ENCODE results near the gene TNRC6C. TPM values are rescaled to one million over a fixed set of nuclear protein-coding genes. Genes with fewer than 3 reads are reported as not detected.
A peak's percentile ranks its signal among the peaks of the same experiment; 100 is the strongest.

The TNRC6C gene
- total RNA-seq, 1 donor from 2014 or later: 11.0 TPM

DNA sequence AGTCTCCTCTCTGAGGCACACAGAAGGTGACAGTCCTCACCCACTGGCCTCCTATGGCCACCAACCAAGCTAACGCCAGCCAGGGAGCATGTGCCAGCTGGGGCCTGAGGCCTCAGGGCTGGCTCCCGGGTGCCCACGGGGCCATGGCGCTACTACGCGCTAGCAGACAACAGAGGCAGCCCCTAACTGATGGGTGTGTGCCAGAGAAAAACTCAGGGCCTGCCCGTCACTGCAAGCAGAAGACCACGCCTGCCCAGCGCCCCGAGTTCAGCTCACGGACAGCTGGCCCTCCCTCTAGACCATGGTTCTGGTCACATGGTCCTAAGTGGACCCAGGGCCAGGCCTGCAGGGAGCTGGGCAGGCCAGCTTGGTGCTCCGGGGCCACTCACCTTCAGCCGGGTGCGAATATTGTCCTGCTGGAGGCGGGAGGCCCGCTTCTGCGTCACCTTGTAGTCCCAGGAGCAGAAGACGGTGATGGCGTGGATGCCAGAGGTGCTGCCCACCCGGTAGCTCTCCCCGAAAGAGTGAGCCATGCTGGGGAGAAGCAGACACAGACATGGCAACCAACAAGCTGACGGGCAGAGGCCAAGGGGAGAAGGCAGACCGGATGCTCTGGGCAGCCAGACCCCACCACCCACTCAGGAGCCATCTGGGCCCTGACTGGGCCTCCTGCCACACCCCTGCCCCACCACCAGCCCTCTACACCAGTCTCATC, 163.9 kb downstream of the TNRC6C start:
- DNase-seq (ENCODE audit: low spot score): no peak
- no peak for ATAC-seq

DNA sequence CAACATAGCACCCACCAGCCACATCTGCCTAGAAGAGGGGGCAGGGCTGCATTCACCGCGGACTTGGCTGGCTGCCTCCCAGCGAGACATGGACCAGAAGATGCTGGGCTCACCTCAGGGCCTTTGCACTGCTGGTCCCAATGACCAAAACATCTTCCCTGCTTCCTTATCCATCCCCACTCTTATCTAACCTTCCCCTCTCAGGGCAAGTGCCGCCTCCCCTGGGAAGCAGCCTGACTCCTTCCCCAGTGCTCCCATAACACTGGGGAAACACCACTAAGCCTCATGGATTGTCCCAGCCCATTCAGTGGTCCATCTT, 164.4 kb downstream of the TNRC6C start:
- no peak for ATAC-seq
- no peak for DNase-seq (ENCODE audit: low spot score)

DNA sequence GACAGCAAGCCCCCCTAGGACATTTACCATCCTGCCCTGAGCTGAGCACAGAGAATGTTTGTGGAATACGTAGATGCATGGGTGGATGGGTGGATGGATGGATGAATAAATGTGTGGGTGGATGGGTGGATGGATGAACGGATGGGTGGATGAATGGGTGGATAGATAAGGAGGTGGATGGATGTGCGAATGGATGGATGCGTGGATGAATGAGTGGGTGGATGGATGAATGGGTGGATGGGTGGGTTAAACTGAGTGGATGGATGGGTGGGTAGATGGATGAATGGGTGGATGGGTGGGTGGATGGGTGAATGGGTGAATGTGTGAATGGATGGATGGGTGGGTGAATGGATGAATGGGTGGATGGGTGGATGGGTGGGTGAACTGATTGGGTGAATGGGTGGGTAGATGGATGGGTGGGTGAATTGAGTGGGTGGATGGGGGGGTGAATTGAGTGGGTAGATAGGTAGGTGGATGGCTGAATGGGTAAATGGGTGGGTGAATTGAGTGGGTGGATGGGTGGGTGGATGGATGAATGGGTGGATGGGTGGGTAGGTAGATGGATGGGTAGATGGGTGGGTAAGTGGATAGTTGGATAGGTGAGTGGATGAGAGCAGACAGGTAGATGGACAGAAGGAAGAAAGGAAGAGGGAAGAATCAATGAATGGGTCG, 164.9 kb downstream of the TNRC6C start:
- DNase-seq (ENCODE audit: low spot score): no peak
- no peak for ATAC-seq

DNA sequence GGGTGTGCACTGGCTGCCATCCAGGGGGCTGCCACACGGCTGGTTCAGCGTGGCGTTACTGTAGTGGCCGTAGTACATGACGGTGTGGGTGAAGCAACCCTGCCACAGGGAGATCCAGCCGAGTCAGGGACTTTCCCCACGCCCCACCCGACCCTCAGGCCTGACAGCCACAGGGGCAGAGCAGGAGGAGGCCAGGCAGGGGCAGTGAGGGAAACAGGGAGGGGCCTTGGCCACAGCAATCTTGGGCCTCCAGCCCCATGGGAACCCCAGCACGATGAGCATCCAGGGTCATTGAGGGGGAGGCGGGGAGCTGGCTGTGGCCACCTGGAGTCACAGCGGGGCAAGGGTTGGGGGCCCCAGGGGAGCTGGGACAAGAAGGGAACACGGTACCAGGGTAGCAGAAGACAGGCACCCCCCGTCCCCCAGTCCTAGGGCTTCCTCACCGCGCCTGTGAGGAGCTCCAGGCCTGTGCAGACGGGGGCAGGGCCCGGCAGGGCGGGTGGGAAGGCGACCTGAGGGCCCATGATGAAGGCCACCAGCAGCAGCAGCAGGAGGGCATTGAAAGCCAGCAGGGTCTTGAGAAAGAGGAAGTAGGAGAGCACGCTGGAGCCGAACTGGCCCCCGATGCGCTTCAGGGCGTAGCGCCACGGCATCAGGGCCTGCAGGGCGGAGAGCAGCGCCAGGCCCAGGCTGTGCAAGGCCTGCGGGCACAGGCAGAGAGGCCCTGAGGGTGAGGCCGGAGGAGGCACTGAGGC, 165.8 kb downstream of the TNRC6C start:
- ATAC-seq: no peak
- DNase-seq (ENCODE audit: low spot score): no peak

DNA sequence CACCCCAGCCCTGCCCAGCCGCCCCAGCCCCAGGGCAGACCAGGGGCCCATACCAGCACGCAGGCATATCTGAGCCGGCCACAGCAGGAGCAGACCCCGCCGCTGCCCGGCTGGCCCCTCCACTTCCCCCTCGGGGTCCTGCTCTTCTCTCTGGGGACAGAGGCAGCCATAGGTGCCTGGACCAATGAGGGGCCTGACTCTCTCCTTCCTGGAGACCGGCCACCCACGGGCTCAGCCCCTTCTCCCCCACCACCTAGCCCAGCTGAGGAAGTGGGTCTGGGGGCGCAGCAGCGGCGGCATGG, 166.3 kb downstream of the TNRC6C start:
- ATAC-seq: no peak
- no peak for DNase-seq (ENCODE audit: low spot score)

DNA sequence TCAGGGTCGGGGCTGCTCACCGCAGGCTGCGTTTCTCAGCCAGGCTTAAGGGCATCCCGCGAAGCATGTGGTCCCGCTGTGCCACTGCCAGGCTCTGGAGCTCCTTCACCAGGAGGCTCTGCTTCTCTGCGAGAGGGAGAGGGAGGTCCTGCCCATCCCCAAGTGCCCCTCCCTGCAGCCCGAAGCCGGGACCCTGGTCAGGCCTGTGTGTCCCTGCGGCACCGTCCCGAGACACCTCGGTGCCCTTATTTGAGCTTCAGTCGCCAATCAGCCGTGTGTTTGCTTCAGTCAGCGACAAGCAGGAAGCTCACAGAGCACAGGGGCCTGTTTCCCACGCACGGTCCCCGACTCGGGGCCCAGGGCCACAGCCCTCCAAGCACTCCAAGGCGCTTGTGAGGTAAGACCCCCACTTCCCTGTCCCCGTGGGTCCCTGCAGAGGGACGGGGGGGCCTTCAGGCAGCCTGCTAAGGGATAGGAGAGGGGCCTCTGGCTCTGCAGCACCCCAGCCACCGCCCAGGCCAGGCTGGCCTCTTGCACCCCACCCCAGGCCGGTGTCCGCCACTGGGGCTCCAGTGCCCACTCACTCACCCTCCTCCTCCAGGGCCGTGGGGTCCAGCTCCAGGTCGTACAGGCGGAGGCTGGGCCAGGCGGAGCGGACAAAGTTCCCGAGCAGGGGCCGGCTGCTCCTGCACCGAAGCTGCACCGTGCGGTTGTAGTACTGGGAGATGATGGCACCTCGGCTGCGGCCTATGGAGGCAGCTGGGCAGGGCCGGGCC, 166.8 kb downstream of the TNRC6C start:
- no peak for ATAC-seq
- no peak for DNase-seq (ENCODE audit: low spot score)

DNA sequence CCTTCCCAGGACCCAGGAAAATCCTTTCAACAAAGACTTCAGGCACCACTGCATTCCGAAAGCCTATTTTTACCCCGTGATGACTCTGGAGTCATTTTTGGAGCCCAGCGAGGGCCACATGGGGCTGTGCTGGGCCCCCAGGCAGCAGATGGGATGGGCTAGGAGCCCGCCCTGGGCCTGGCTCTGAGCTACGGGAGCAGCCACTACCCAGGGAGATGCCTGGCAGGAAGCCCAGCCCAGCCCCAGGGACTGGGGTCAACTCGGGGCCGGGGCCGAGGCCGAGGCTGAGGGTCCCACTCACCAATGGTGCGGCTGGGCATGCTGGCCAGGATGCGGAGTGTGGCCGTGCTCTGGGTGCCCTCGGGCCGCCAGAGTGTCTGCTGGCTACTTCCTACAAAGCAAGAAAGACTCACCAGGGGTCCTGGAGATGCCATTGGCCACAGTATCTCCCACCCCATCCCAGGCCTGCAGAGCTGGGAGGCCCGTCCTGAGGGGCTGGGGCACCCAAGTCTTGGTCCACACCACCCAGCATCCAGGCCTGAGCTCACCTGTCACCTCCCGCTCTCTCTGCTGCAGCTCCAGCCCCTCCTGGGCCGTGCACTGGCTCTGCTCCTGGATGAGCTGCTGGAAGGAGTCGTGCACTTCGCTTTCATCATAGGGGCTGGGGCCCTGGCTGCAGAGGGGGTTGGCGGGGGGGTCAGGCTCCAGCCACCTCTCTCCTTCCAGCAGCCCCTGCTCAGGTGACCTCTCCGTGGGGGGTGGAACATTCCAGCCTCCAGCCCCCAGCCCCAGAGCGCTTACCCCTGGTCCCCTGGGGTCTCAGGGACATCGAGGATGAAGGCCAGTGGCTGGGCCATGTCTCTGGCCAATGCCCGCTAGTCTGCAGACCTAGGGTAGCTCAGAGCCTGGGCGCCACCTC, 167.7 kb downstream of the TNRC6C start:
- DNase-seq (ENCODE audit: low spot score) (no peak), ATAC-seq (no peak)

DNA sequence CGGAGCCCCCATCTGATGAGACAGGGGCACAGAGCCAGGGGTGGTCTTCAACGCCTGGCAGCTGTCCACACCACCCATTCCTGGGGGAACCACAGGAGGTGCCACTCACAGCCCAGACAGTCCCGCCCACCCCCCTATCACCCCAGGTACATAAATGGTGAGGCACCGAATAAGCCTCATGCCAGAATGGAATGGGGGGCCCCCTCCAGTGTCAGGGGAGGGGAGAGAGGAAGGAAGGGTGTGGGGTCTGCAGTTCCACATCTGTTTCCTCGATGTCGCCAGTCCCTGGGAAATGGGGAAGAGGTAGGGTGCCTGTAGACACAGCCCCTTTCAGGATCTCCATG, 168.4 kb downstream of the TNRC6C start:
- no peak for DNase-seq (ENCODE audit: low spot score)
- ATAC-seq: no peak

DNA sequence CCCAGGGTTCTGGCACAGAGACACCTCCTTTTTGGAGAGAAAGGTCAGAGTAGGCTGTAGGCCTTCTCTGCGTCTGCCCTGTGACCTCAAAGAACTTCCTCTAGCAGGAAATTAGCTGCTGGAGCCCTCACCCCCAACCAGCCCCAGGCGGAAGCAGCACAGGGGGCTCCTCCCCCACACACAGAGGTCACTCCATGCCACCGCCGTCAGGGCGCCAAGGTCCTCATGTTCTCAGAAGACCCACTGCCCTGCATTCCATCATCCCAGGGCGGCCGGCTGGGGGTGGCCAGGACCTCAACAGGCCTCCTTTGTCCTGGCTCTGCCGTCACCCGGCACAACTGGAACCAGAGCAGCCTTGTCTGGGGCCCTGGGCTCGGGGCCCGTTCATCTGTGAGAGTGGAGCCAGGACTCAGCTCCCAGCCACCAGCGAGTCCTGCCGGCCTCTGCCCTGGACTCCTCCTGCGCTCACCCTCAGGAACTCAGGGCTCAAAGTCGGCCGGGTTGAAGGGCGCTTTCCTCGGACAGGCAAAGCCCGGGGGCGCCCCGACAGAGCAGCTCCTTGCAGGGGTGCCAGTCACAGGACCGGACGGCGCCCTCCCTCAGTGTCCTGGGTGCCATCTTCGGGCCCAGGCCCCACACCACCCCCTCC, 168.9 kb downstream of the TNRC6C start:
- ATAC-seq: peak; percentile 45
- DNase-seq (ENCODE audit: low spot score): peak; percentile 68

DNA sequence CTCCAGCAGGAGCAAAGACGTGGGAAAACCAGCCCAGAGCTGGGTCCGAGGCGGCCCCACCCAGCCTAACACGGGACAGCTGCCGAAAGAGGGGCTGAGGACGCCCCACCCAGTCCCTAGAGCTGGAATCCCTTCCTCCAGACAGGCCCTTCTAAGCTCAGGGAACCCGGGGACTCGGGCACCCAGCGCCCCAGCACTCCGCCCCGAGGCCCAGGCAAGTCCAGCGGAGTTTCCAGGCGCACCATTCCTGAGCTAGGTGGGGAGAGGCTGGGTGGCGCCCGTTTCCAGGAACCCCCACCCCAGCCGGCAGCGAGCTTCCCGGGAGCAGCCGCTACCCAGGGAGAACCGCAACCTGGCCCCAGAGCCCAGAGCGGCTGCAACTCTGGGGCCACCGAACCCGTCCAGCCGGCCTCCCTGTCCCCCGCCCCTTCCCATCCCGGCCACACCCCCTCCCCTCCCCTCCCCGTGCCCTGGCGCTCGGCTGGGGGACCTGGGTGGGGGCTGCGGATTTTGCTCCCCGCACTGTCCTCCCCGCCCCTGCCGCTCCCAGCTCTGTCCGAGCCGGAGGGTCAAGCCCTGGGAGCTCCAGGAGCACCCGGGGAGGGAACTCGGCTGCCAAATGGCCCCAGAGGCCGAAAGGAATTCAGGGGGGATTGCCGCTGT, 169.5 kb downstream of the TNRC6C start:
- peak; percentile 35 for ATAC-seq
- DNase-seq (ENCODE audit: low spot score): no peak

DNA sequence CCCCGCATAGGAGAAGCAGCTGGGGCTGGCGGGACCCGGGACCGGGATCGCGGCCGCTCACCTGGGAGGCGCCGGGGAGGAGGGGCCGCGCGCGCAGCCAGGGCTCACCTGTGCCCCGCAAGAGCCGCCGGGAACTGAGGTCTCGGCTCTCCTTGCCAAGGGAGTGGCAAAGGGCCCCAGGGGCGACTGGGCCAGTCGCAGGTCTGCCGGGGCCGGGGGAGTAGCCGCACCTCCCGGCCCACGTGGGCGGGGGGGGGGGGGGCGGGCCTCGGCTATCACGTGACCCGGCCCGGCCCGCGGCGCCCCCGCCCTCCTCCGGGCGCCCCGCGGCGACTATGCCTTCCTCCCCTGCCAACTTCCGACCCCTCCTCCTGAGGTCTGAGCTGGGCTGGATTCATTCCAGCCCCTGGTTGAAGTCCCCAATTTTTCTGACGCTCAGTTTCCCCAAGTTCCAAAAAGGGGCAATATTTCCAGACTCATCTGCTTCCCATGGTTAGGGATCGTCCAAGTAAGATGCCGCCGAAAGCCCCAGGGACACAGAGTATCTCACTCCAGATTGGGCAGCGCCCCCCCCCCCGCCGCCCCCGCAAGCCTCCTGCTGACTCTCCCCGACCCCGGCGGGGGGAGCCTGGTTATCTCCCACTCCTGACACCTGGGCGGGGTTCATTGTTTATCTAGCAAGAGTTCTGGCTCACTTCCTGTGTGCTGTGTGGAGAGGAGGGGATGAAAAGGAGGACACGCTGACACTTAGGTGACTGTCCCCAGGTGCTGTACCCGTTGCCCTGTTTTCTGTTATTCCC, 170.2 kb downstream of the TNRC6C start, which contains the start of gene TMC6:
Gene TMC6 (minus strand): TSS at position 205 of the 800 bp plus-strand sequence. CDS start 1,923 bp downstream, outside the sequence.
- DNase-seq (ENCODE audit: low spot score) (no peak), ATAC-seq (peak; percentile 42)

DNA sequence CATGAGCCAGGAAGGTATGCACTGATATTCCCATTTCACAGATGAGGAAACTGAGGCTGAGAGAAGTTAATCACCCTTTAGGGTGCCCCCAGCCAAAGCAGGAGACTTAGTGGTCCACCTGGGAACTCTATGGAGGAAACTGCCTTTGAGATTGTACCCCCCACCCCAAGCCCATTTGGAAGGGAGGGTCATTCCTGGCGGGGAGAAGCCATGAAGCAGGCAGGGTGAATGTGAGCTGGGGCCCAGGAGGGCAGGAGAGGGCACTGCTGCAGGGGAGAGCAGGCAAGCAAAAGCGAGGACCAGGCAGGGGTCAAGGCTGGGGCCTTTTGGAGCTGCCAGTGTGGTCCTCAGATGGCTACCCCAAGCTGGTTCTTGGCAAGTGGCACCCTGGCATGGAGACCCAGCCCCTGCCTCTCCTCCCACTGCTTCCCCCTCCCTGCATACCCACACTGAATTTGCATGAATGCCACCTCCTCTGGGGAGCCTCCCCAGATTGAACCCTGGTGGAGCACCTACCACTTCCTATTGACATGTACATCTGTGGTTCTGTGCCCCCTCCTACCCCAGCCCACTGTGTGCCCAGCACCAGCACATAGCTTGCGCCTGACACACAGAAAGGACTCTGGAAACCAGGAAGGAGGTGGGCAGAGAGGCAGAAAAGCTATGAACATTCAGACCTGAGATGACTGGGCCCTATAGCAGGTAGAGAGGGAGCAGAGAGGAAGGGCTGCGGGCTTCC, 171.0 kb downstream of the TNRC6C start:
- ATAC-seq: no peak
- DNase-seq (ENCODE audit: low spot score): no peak

DNA sequence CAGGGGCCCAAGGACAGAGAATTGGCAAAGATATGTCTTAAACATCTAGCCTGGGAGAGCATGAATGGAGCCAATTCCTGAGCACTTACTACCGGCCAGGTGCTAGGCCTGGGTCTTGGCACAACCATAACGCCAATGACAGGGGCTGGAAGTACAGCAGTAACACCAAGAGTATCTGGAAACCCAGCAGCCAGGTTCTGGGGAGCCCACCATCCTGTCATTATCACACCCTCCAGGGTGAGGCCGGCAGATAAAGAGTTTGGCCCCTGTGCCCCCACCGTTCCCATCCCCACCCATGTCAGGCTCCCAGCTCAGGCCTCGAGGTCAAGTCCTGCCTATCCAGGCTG, 171.6 kb downstream of the TNRC6C start:
- no peak for ATAC-seq
- no peak for DNase-seq (ENCODE audit: low spot score)

DNA sequence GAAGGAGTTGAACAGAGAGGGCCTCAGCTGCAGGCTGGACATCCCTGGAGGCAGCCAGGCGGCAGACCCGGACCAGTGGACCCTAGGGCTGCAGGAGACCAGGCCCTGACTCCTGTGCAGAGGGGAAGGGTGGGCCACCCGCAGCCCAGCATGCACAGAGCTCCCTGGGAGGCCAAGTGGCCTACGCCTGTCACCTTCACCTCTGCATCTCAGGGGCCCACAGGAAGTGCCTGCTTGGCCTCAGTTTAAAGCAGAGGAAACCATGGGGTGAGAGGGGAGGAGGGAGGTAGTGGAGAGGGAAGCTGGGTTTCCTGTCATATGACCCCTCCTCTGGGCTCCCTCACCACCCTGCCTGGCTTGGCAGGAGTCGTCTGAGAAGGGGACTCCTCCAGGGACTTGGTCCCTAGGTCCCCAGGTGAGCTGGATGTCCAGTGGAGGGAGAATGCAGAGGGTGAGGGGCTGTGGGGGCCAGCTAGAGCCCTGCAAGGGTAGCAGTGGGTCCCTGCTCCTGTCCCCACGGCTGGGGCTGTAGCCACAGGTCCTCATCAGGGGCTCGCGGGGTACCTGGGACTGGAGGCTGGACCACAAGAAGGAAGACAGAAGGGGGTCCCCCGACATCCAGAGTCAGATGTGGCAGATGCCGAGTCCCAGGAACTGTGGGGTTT, 172.1 kb downstream of the TNRC6C start, which contains the start of gene TMC8:
Gene TMC8 (plus strand): TSS at position 335 of the 665 bp plus-strand sequence. CDS start 818 bp downstream, outside the sequence.
- DNase-seq (ENCODE audit: low spot score): no peak
- peak; percentile 5 for ATAC-seq

DNA sequence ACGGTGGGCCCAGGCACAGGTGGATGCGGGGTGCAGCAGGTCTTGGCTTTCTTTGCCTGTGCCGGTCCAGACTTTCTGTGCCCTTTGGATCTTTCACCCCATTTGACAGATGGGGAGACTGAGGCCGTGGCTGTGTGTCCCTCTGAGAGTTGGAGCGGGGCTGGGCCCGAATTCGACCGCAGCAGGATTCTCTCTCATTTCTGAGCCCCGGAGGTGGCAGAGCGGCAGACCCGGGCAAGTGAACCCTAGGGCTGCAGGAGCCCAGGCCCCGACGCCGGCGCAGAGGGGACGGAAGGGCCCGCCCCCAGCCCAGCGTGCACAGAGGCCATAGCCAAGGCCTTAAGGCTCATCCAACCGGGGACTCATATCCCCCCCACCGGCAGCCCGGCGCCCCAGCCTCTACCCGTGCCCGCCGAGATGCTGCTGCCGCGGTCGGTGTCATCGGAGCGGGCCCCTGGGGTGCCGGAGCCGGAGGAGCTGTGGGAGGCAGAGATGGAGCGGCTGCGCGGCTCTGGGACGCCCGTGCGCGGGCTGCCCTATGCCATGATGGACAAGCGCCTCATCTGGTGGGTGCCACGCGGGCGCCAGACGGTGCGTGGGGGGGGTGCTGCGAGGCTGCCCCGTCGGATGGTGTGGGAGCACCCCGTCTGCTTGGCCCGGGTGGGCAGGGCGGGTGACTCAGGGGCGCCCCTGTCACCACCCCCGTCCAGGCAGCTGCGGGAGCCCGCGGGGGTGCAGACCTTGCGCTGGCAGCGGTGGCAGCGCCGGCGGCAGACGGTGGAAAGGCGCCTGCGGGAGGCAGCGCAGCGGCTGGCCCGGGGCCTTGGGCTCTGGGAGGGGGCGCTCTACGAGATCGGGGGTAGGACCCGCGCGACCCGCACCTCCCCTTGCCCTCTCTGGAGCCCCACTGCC, 172.9 kb downstream of the TNRC6C start:
- ATAC-seq (no peak), DNase-seq (ENCODE audit: low spot score) (no peak)

DNA sequence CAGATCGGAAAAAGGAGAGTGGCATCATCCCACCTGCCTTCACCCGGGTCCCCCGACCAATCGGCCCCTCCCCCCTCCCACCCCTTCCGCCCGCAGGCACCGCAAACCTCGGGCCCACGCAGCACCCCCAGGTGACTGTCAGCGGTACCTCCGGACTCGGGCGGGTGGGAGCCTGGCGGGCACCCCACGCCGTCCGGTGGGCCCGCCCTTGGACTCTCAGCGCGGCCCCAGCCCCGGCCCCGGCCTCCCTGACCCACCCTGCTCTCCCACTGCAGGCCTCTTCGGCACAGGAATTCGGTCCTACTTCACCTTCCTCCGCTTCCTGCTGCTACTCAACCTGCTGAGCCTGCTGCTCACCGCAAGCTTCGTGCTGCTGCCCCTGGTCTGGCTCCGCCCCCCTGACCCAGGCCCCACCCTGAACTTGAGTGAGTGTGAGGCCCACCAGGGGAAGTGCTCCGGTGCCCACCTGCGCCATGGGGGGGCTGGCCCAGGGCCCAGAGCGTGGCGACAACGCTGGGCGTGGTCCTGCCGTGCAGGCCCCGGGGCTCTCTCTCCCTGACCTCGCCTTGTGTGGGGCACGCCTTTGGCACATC, 173.7 kb downstream of the TNRC6C start:
- DNase-seq (ENCODE audit: low spot score) (no peak), ATAC-seq (no peak)

All from left lobe of liver (tissue), 2 donors.